Measurements from ENCODE around the gene GALR3.

GALR3 gene

GRCh38 chr22:37824674-37825641 is 1.8 kb downstream of the GALR3 start:
- no peak for DNase-seq

- no peak for DNase-seq
These were observed 3.9 kb downstream of the GALR3 start for GRCh38 chr22:37827056-37827455.

- no peak for DNase-seq
These were observed 7.1 kb downstream of the GALR3 start for GRCh38 chr22:37830093-37830842.

- no peak for DNase-seq
These were observed 8.3 kb downstream of the GALR3 start for GRCh38 chr22:37831472-37831871.

GRCh38 chr22:37832022-37832857 is 9.1 kb downstream of the GALR3 start:
- no peak for DNase-seq

GRCh38 chr22:37842015-37842793 is 19.0 kb downstream of the GALR3 start:
- no peak for DNase-seq

GRCh38 chr22:37843741-37844089 is 20.5 kb downstream of the GALR3 start:
- DNase-seq, result no peak

- no peak for DNase-seq
These were observed 21.7 kb downstream of the GALR3 start for GRCh38 chr22:37844904-37845329.

GRCh38 chr22:37846433-37846832 is 23.3 kb downstream of the GALR3 start:
- DNase-seq, result no peak

GRCh38 chr22:37848587-37849088 is 25.5 kb downstream of the GALR3 start:
- no peak for DNase-seq

GRCh38 chr22:37849089-37849751 is 26.0 kb downstream of the GALR3 start, which contains the start of gene EIF3L:
TSS of gene EIF3L (plus strand) at chr22:37849419. CDS start at chr22:37849450, 31 bp downstream.
- DNase-seq, result peak; percentile 49

GRCh38 chr22:37850801-37851200 is 27.6 kb downstream of the GALR3 start:
- no peak for DNase-seq

- DNase-seq, result no peak
These were observed 29.2 kb downstream of the GALR3 start for GRCh38 chr22:37852418-37852817.

GRCh38 chr22:37854946-37855345 is 31.8 kb downstream of the GALR3 start:
- DNase-seq, result no peak

- DNase-seq, result no peak
These were observed 32.3 kb downstream of the GALR3 start for GRCh38 chr22:37855462-37855861.

- DNase-seq, result no peak
These were observed 37.7 kb downstream of the GALR3 start for GRCh38 chr22:37860796-37861421.

GRCh38 chr22:37862570-37863325 is 39.6 kb downstream of the GALR3 start:
- DNase-seq, result no peak

GRCh38 chr22:37865510-37865909 is 42.3 kb downstream of the GALR3 start:
- DNase-seq, result no peak

- DNase-seq, result no peak
These were observed 47.1 kb downstream of the GALR3 start for GRCh38 chr22:37870273-37870672.

All from NCI-H2107 (cell line).